DLD1 (cell line): Measurements from ENCODE around the gene HS3ST6.
"Not testable (repeated sequence)": the region's sequence is repeated elsewhere in the genome, so short reads cannot be mapped to it uniquely, and the experiment has no call there.

Experiments
- in situ Hi-C: cut with HindIII; loops from 2 replicates; pipeline ENCODE4 v1.10.0; 2017; ENCODE audit warnings: low sequenced_read_pairs

The HS3ST6 gene

DNA sequence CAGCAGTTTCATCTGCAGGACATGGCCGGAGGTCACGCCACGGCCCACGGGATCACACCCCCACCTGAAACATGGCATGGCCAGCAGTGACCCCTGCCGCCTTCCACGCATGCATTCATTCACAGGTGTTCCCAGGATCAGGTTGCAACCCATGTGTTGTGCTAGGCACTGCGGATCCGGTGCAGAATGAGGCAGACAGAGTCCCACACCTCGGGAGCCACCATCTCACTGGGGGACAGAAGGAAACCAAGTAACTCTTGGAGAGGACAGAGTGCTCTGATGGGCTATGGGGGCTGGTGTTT, 29.1 kb upstream of the HS3ST6 start:
- in situ Hi-C loops, result no loop called here

GRCh38 chr16:1946495-1947368, 28.5 kb upstream of the HS3ST6 start:
- in situ Hi-C loops, result no loop called here

GRCh38 chr16:1945559-1946391, 27.6 kb upstream of the HS3ST6 start:
- in situ Hi-C loops, result no loop called here

GRCh38 chr16:1944612-1945199, 26.5 kb upstream of the HS3ST6 start:
- in situ Hi-C loops, result no loop called here

- in situ Hi-C loops, result no loop called here
Observed at GRCh38 chr16:1942810-1943726, 24.9 kb upstream of the HS3ST6 start, which contains the start of gene MSRB1. TSS of gene MSRB1 (minus strand) at chr16:1943199. CDS start at chr16:1943156, 43 bp downstream.

DNA sequence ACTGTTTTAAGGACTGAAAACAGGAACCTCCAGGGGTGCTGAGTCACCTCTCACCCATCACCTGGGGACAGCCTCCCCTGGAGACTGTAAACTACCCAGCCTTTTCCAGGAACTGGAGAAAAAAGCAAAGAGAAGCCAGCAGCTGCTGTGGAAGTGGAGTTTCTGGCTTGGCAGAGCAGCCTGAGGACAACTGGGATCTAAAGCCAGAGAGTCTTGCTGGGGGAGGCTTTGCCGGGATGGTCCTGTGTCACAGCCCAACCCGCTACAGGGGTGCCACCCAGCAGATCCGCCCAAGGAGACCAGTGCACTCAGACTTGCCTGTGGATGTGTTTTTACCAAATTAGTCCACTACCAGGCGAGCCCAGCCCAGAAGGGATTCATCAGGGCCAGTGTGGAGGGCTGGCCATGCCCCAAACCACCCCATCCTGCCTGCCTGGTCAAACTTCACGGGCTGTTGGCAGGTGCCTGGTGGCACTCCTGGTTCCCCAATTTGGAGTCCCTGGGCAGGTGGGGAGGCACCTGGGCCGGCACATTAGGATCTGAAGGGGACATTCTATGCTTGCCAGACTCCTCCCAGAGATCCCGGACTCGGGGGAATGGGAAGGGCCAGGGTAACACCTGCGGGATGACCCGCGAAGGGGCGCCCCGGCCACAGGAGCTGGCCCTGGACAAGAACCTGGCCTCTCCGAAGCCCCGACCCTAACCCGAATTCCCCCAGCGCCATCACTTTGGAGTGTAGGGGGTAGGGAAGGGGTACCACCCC, 24.0 kb upstream of the HS3ST6 start:
- in situ Hi-C loops, result no loop called here

- in situ Hi-C loops, result no loop called here
Observed at GRCh38 chr16:1941162-1942046, 23.2 kb upstream of the HS3ST6 start.

GRCh38 chr16:1940273-1941161, 22.3 kb upstream of the HS3ST6 start:
- in situ Hi-C loops, result no loop called here

- in situ Hi-C loops, result not testable (repeated sequence)
Observed at GRCh38 chr16:1939833-1940232, 21.6 kb upstream of the HS3ST6 start.

- in situ Hi-C loops, result no loop called here
Observed at GRCh38 chr16:1938910-1939309, 20.7 kb upstream of the HS3ST6 start.

- in situ Hi-C loops, result no loop called here
Observed at GRCh38 chr16:1938316-1938715, 20.1 kb upstream of the HS3ST6 start.

- in situ Hi-C loops, result no loop called here
Observed at GRCh38 chr16:1936945-1937479, 18.8 kb upstream of the HS3ST6 start.

DNA sequence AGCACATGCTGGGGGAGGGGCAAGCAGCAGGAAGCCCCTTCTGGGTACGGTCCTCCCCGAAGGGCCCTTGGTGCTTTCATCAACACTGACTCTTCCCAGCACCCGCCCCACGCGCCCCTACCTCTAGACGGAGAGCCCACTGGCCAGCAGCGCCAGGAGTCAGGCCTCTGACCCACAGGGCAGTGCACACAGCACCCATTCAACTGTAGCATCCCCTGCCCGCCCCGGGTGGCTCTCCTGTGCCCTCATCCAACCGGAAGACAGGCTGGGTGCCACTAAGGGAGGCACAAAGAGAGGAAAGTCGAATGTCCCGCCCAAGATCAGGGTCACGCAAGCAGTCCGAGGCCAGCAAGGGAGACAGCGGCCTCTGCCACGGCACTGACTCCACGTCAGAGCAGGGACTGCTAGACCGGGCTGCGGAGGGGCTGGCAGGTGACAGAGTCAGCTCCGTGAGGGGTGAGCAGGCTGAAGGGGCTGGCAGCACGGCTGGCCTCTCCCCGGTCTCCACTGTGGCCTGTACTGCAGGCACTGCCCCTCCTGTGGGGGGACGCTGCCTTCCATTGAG, 15.0 kb upstream of the HS3ST6 start:
- in situ Hi-C loops, result no loop called here

GRCh38 chr16:1932050-1933028, 14.1 kb upstream of the HS3ST6 start:
- in situ Hi-C loops, result no loop called here

DNA sequence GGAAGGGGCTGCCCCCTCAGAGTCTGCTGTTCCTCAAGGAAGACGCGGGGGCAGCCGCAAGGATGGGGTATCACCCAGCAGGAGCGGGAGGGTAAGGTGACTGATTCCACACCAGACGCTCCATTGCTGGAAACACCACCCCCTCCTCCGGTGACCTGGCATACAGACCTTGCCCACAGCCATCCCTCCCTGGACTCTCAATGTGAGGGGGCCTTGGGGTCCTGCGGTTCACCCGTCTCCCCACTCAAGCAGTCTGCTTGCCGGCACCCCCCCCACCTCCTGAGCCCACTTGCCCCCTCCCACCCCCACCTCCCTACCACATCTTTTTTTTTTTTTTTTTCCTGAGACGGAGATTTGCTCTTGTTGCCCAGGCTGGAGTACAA, 12.1 kb upstream of the HS3ST6 start:
- in situ Hi-C loops, result no loop called here
